ENCODE measurements around the gene GRAP2.

- no peak for TF ChIP-seq CTCF (IDR thresholded peaks at IDR 0.05; ENCODE audit: low read length)
- TF ChIP-seq EZH2 (optimal IDR thresholded peaks at IDR 0.05; ENCODE audit: low read depth, low read length): no peak
- no peak for TF ChIP-seq EZH2phosphoT487 (IDR thresholded peaks at IDR 0.05; ENCODE audit: low read length)
Measured at GRCh38 chr22:39972641-39973040, 71.8 kb downstream of the GRAP2 start.
